HEK293T (cell line): Measurements from ENCODE around the gene MAPK8IP1.

Source experiments
- CTCF ChIA-PET: fragments of 350-600 bp; formaldehyde crosslinking; extraction: SDS; loops from one replicate; lab custom pipeline; 2021; ENCODE audit warnings: antibody characterized with exemption, inconsistent platforms; lab: Yijun Ruan, JAX
- POLR2A ChIA-PET: fragments of 350-600 bp; formaldehyde crosslinking; extraction: SDS; loops from one replicate; lab custom pipeline; 2020; ENCODE audit warnings: antibody characterized with exemption, inconsistent platforms; lab: Yijun Ruan, JAX
- DNase-seq: peaks from one replicate; pipeline ENCODE4 v3.0.0; 2012; ENCODE audit warnings: mixed read lengths; ENCODE audit errors: extremely low spot score
- ARNT ChIP-seq: fragments of 450-650 bp; IDR thresholded peaks from 2 replicates; pipeline ENCODE4 v1.6.1; 2017; ENCODE audit warnings: mild to moderate bottlenecking
- BHLHE40 ChIP-seq: fragments of 450-650 bp; IDR thresholded peaks from 2 replicates; pipeline ENCODE4 v1.6.1; 2016; ENCODE audit warnings: mild to moderate bottlenecking, moderate library complexity, borderline replicate concordance
- CTBP1 ChIP-seq: fragments of 450-650 bp; IDR thresholded peaks from 2 replicates; pipeline ENCODE4 v1.6.1; 2016; ENCODE audit warnings: borderline replicate concordance
- ELF4 ChIP-seq: fragments of 450-650 bp; IDR thresholded peaks from 2 replicates; pipeline ENCODE4 v1.6.1; 2017; ENCODE audit warnings: antibody characterized with exemption
- FOXA1 ChIP-seq: fragments of 450-650 bp; IDR thresholded peaks from 2 replicates; pipeline ENCODE4 v1.6.1; 2016; ENCODE audit warnings: mild to moderate bottlenecking
- FOXK2 ChIP-seq: fragments of 450-650 bp; IDR thresholded peaks from 2 replicates; pipeline ENCODE4 v1.6.1; 2016; ENCODE audit warnings: mild to moderate bottlenecking
- FOXM1 ChIP-seq: fragments of 450-650 bp; IDR thresholded peaks from 2 replicates; pipeline ENCODE4 v1.6.1; 2017; ENCODE audit warnings: mild to moderate bottlenecking, borderline replicate concordance
- HDGF ChIP-seq: fragments of 450-650 bp; IDR thresholded peaks from 2 replicates; pipeline ENCODE4 v1.6.1; 2017; ENCODE audit warnings: antibody characterized with exemption, borderline replicate concordance
- L3MBTL2 ChIP-seq: fragments of 450-650 bp; conservative IDR thresholded peaks from 2 replicates; pipeline ENCODE4 v1.6.1; 2016; ENCODE audit warnings: mild to moderate bottlenecking
- LEF1 ChIP-seq: fragments of 450-650 bp; IDR thresholded peaks from 2 replicates; pipeline ENCODE4 v1.6.1; 2017; ENCODE audit warnings: mild to moderate bottlenecking, borderline replicate concordance
- NFRKB ChIP-seq: fragments of 450-650 bp; IDR thresholded peaks from 2 replicates; pipeline ENCODE4 v1.6.1; 2016; ENCODE audit warnings: mild to moderate bottlenecking, moderate library complexity
- PKNOX1 ChIP-seq: fragments of 450-650 bp; IDR thresholded peaks from 2 replicates; pipeline ENCODE4 v1.6.1; 2016
- SP1 ChIP-seq: fragments of 450-650 bp; IDR thresholded peaks from 2 replicates; pipeline ENCODE4 v1.6.1; 2017
- SUZ12 ChIP-seq: fragments of 450-650 bp; IDR thresholded peaks from 2 replicates; pipeline ENCODE4 v1.6.1; 2016; ENCODE audit warnings: mild to moderate bottlenecking
- TARDBP ChIP-seq: fragments of 450-650 bp; IDR thresholded peaks from 2 replicates; pipeline ENCODE4 v1.6.1; 2016
- ZNF384 ChIP-seq: fragments of 450-650 bp; IDR thresholded peaks from 2 replicates; pipeline ENCODE4 v1.6.1; 2016

MAPK8IP1 gene

GRCh38 chr11:45924036-45924915 is 38.8 kb downstream of the MAPK8IP1 start:
- CTCF ChIA-PET = no interaction called here
- no peak for DNase-seq
- TF ChIP-seq CTBP1 (no peak), ZNF384 (no peak), ELF4 (no peak), SP1 (no peak), TARDBP (no peak), LEF1 (no peak), SUZ12 (no peak), FOXA1 (no peak), FOXM1 (no peak), FOXK2 (no peak), BHLHE40 (no peak), L3MBTL2 (no peak), NFRKB (no peak), HDGF (no peak), ARNT (no peak), PKNOX1 (no peak)
- POLR2A ChIA-PET = no interaction called here

GRCh38 chr11:45924927-45925326 is 39.5 kb downstream of the MAPK8IP1 start:
- no peak for DNase-seq
- TF ChIP-seq FOXK2 = no peak
- no peak for TF ChIP-seq ZNF384
- no peak for TF ChIP-seq ARNT
- no peak for TF ChIP-seq SP1
- no peak for TF ChIP-seq SUZ12
- no peak for TF ChIP-seq L3MBTL2
- no peak for TF ChIP-seq FOXA1
- TF ChIP-seq NFRKB = no peak
- no peak for TF ChIP-seq BHLHE40
- no peak for TF ChIP-seq LEF1
- no peak for TF ChIP-seq CTBP1
- TF ChIP-seq FOXM1 = no peak
- no peak for TF ChIP-seq PKNOX1
- TF ChIP-seq HDGF = no peak
- no peak for TF ChIP-seq ELF4
- CTCF ChIA-PET = no interaction called here
- POLR2A ChIA-PET = no interaction called here

DNA sequence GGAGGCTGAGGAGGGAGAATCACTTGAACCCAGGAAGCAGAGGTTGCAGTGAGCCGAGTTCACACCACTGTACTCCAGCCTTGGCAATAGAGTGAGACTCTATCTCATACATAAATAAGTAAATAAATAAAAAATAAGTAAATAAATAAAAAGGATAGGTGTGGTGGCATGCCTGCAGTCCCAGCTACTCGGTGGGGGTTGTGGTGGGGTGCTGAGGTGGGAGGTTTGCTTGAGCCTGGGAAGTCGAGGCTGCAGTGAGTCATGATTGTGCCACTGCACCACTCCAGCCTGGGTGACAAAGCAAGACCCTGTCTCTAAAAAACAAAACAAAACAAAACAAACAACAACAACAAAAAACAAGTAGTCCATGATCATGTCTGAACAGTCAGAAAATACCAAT is 40.1 kb downstream of the MAPK8IP1 start:
- TF ChIP-seq ARNT = no peak
- no peak for TF ChIP-seq FOXA1
- no peak for TF ChIP-seq ELF4
- ChIA-PET CTCF (no interaction called here), POLR2A (no interaction called here)
- DNase-seq = no peak

GRCh38 chr11:45926001-45926401 is 40.5 kb downstream of the MAPK8IP1 start:
- ChIA-PET CTCF (interaction anchor here (0.6 to 1.2 kb wide), 2 partner anchors 28 to 208 kb away, joined by 3 to 4 read pairs; no protein-coding TSS in a partner anchor), POLR2A (no interaction called here)
- TF ChIP-seq FOXK2 (no peak), SUZ12 (no peak), BHLHE40 (no peak), FOXA1 (no peak), TARDBP (no peak), LEF1 (no peak), L3MBTL2 (no peak), ZNF384 (no peak), NFRKB (no peak), ELF4 (no peak), FOXM1 (no peak), PKNOX1 (no peak), CTBP1 (no peak), SP1 (no peak)
- no peak for DNase-seq

DNA sequence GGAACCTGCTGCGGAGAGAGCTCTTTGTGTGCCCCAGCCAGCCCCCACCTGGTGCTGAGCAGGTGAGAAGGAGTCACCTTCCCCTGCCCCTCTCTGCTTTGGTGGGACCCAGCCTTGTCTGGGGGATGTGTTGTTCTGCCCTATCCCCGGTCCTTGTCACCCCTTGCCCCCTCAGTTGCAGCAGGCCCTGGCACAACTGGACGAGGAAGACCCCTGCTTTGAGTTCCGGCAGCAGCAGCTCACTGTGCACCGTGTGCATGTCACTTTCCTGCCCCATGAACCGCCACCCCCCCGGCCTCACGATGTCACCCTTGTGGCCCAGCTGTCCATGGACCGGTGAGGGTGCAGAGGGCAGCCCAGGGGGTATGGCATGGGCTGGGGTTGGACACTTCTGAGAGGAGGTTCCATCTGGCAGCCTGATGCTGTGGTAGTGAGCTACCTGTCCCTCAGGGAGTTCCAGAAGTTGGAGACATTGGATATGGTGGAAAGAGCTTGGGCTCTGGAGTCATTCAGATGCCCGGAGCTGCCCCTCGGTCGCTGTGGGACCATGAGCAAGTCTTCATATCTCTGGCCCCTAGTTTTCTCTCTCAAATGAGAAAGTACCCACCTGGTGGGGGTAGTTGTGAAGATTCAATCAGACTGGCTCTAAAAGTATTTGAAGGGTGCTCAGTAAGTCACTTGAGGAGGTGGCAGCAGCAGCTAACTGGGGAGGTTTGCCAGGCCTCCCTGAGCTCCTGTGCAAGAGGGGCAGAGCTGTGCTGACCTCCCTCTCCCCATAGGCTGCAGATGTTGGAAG is 41.3 kb downstream of the MAPK8IP1 start:
- TF ChIP-seq FOXK2 = no peak
- TF ChIP-seq SP1 = no peak
- no peak for TF ChIP-seq L3MBTL2
- no peak for TF ChIP-seq ELF4
- no peak for TF ChIP-seq FOXM1
- TF ChIP-seq PKNOX1 = no peak
- TF ChIP-seq NFRKB = no peak
- TF ChIP-seq FOXA1 = no peak
- no peak for TF ChIP-seq HDGF
- no peak for TF ChIP-seq ARNT
- TF ChIP-seq LEF1 = no peak
- TF ChIP-seq BHLHE40 = no peak
- no peak for TF ChIP-seq TARDBP
- TF ChIP-seq ZNF384 = no peak
- TF ChIP-seq CTBP1 = no peak
- no peak for TF ChIP-seq SUZ12
- ChIA-PET CTCF (interaction anchor here (0.6 to 1.2 kb wide), 2 partner anchors 28 to 208 kb away, joined by 3 to 4 read pairs; no protein-coding TSS in a partner anchor), POLR2A (interaction anchor here (1.7 kb wide), 1 partner anchor 9 kb away, joined by 7 read pairs; the partner anchor contains the start of gene PEX16)
- no peak for DNase-seq
